ENCODE data around the gene ECE2. TPM values are rescaled to one million over a fixed set of nuclear protein-coding genes. Genes with fewer than 3 reads are reported as not detected.
A peak's percentile ranks its signal among the peaks of the same experiment; 100 is the strongest.

The ECE2 gene
- total RNA-seq, 2 experiments from 2014 or later, result not detected

- H3K27ac ChIP-seq (ENCODE audit: low read depth, low read length, poor library complexity, severe bottlenecking), result no peak overlapping the region
- H3K4me1 ChIP-seq (ENCODE audit: insufficient read depth, low read length, poor library complexity, severe bottlenecking), result no peaks in the 10 kb centered on the region
- no peak for TF ChIP-seq CTCF (conservative IDR thresholded peaks at IDR 0.05; ENCODE audit: low read length)
- no peak for TF ChIP-seq EZH2phosphoT487 (IDR thresholded peaks at IDR 0.05; ENCODE audit: borderline replicate concordance, low read depth, low read length)
- DNase-seq (ENCODE audit: low spot score), result no peak
- no peaks in the 10 kb centered on the region for H4K20me1 ChIP-seq (ENCODE audit: insufficient read depth, low read length)
- no peak overlapping the region for H3K4me3 ChIP-seq (ENCODE audit: low read depth, low read length, poor library complexity, severe bottlenecking)
- no peaks in the 10 kb centered on the region for H3K9me3 ChIP-seq (ENCODE audit: low read length)
- H3K36me3 ChIP-seq (ENCODE audit: insufficient read depth, low read length), result no peaks in the 10 kb centered on the region
- H3K4me2 ChIP-seq (ENCODE audit: low read length), result no peak overlapping the region
- no peaks in the 10 kb centered on the region for H3K9me2 ChIP-seq (ENCODE audit: insufficient read depth, low read length)
- intact Hi-C loops (cut with micrococcal nuclease; ENCODE audit: unreplicated experiment), result no loop called here
- no peak overlapping the region for H2AFZ ChIP-seq (ENCODE audit: low read length)
- BruUV-seq (replicated peaks), result no TSS peak
- CTCF ChIA-PET (ENCODE audit: unreplicated experiment), result no interaction called here
- POLR2A ChIA-PET, result interaction anchor here (0.6 kb wide), 1 partner anchor 76 kb away, joined by 3 read pairs; no protein-coding TSS in a partner anchor
- no peaks in the 10 kb centered on the region for H3K79me2 ChIP-seq (ENCODE audit: insufficient read depth, low read depth, low read length)
Observed at GRCh38 chr3:184341925-184342324, 66.1 kb downstream of the ECE2 start.

Small RNAs within 50 kb of the gene (microRNA-seq; reads per million reads assigned to microRNA genes)
- gene MIR1224 (ENCODE audit: borderline replicate concordance), result not detected

Small RNAs within 50 kb of the gene (small RNA-seq; reads per million reads assigned to genes)
- gene MIR1224 (not detected), gene SNORD66 (151 reads per million, percentile 99 among the genes with 10 or more reads in this experiment)

Other genes with a start within 250 kb of the ECE2 start
- gene HTR3D, start 244.3 kb upstream of the ECE2 start, total RNA-seq (2014; rRNA removed; shearing (Covaris generic)), result not detected in 2 replicates
- gene HTR3D, start 244.3 kb upstream of the ECE2 start, total RNA-seq (2022), result not detected in 2 replicates
- gene HTR3C, start 223.0 kb upstream of the ECE2 start, total RNA-seq (2014; rRNA removed; shearing (Covaris generic)), result not detected in 2 replicates
- gene HTR3C, start 223.0 kb upstream of the ECE2 start, total RNA-seq (2022), result not detected in 2 replicates
- gene HTR3E, start 179.0 kb upstream of the ECE2 start, total RNA-seq (2014; rRNA removed; shearing (Covaris generic)), result not detected in 2 replicates
- not detected in 2 replicates for gene HTR3E, start 179.0 kb upstream of the ECE2 start, total RNA-seq (2022)
- gene EIF2B5, start 140.7 kb upstream of the ECE2 start, total RNA-seq (2014; rRNA removed; shearing (Covaris generic)), result 41.1 and 66.1 TPM in 2 replicates
- 56.7 and 57.4 TPM in 2 replicates for gene EIF2B5, start 140.7 kb upstream of the ECE2 start, total RNA-seq (2022)
- gene DVL3, start 120.6 kb upstream of the ECE2 start, total RNA-seq (2014; rRNA removed; shearing (Covaris generic)), result 38.5 and 41.3 TPM in 2 replicates
- gene DVL3, start 120.6 kb upstream of the ECE2 start, total RNA-seq (2022), result 65.6 and 70.4 TPM in 2 replicates
- 141 and 147 TPM in 2 replicates for gene AP2M1, start 101.2 kb upstream of the ECE2 start, total RNA-seq (2014; rRNA removed; shearing (Covaris generic))
- 158 and 168 TPM in 2 replicates for gene AP2M1, start 101.2 kb upstream of the ECE2 start, total RNA-seq (2022)
- 38.9 and 51.6 TPM in 2 replicates for gene ABCF3, start 89.8 kb upstream of the ECE2 start, total RNA-seq (2014; rRNA removed; shearing (Covaris generic))
- gene ABCF3, start 89.8 kb upstream of the ECE2 start, total RNA-seq (2022), result 59.0 and 67.1 TPM in 2 replicates
- gene VWA5B2, start 46.4 kb upstream of the ECE2 start, total RNA-seq (2014; rRNA removed; shearing (Covaris generic)), result not detected in 2 replicates
- not detected in 2 replicates for gene VWA5B2, start 46.4 kb upstream of the ECE2 start, total RNA-seq (2022)
- gene ALG3, start 27.1 kb upstream of the ECE2 start, total RNA-seq (2014; rRNA removed; shearing (Covaris generic)), result 35.3 and 45.3 TPM in 2 replicates
- 60.2 and 61.0 TPM in 2 replicates for gene ALG3, start 27.1 kb upstream of the ECE2 start, total RNA-seq (2022)
- gene EEF1AKMT4, start 26.4 kb upstream of the ECE2 start, total RNA-seq (2014; rRNA removed; shearing (Covaris generic)), result 18.8 and 20.1 TPM in 2 replicates
- 13.2 and 18.8 TPM in 2 replicates for gene EEF1AKMT4, start 26.4 kb upstream of the ECE2 start, total RNA-seq (2022)
- gene CAMK2N2, start 14.5 kb upstream of the ECE2 start, total RNA-seq (2014; rRNA removed; shearing (Covaris generic)), result not detected in 2 replicates
- gene CAMK2N2, start 14.5 kb upstream of the ECE2 start, total RNA-seq (2022), result 0.28 TPM in 1 of 2 replicates, not detected in the other
- 158 and 205 TPM in 2 replicates for gene PSMD2, start 23.2 kb downstream of the ECE2 start, total RNA-seq (2014; rRNA removed; shearing (Covaris generic))
- 182 and 219 TPM in 2 replicates for gene PSMD2, start 23.2 kb downstream of the ECE2 start, total RNA-seq (2022)
- gene EIF4G1, start 38.6 kb downstream of the ECE2 start, total RNA-seq (2014; rRNA removed; shearing (Covaris generic)), result 245 and 293 TPM in 2 replicates
- 350 and 412 TPM in 2 replicates for gene EIF4G1, start 38.6 kb downstream of the ECE2 start, total RNA-seq (2022)
- gene FAM131A, start 61.6 kb downstream of the ECE2 start, total RNA-seq (2014; rRNA removed; shearing (Covaris generic)), result 3.8 and 5.2 TPM in 2 replicates
- gene FAM131A, start 61.6 kb downstream of the ECE2 start, total RNA-seq (2022), result 3.7 and 4.2 TPM in 2 replicates
- gene CLCN2, start 85.6 kb downstream of the ECE2 start, total RNA-seq (2014; rRNA removed; shearing (Covaris generic)), result 4.2 and 8.5 TPM in 2 replicates
- gene CLCN2, start 85.6 kb downstream of the ECE2 start, total RNA-seq (2022), result 14.2 and 15.0 TPM in 2 replicates
- gene POLR2H, start 85.7 kb downstream of the ECE2 start, total RNA-seq (2014; rRNA removed; shearing (Covaris generic)), result 62.5 and 85.8 TPM in 2 replicates
- gene POLR2H, start 85.7 kb downstream of the ECE2 start, total RNA-seq (2022), result 73.0 and 80.1 TPM in 2 replicates
- not detected in 2 replicates for gene THPO, start 102.2 kb downstream of the ECE2 start, total RNA-seq (2014; rRNA removed; shearing (Covaris generic))
- gene THPO, start 102.2 kb downstream of the ECE2 start, total RNA-seq (2022), result not detected in 2 replicates
- gene CHRD, start 104.0 kb downstream of the ECE2 start, total RNA-seq (2014; rRNA removed; shearing (Covaris generic)), result 0.16 TPM in 1 of 2 replicates, not detected in the other
- gene CHRD, start 104.0 kb downstream of the ECE2 start, total RNA-seq (2022), result 0.07 TPM in 1 of 2 replicates, not detected in the other

Data from OCI-LY7 (cell line).